ENCODE data around the gene FLVCR1.

Gene FLVCR1

GRCh38 chr1:212945056-212945455 is 87.0 kb downstream of the FLVCR1 start:
- H3K27ac ChIP-seq = peak overlapping the region; percentile 62; the same call in 1 of the 2 replicates
- TF ChIP-seq CTCF (conservative IDR thresholded peaks at IDR 0.05) (no peak), ZFX (IDR thresholded peaks at IDR 0.05) (no peak)

DNA sequence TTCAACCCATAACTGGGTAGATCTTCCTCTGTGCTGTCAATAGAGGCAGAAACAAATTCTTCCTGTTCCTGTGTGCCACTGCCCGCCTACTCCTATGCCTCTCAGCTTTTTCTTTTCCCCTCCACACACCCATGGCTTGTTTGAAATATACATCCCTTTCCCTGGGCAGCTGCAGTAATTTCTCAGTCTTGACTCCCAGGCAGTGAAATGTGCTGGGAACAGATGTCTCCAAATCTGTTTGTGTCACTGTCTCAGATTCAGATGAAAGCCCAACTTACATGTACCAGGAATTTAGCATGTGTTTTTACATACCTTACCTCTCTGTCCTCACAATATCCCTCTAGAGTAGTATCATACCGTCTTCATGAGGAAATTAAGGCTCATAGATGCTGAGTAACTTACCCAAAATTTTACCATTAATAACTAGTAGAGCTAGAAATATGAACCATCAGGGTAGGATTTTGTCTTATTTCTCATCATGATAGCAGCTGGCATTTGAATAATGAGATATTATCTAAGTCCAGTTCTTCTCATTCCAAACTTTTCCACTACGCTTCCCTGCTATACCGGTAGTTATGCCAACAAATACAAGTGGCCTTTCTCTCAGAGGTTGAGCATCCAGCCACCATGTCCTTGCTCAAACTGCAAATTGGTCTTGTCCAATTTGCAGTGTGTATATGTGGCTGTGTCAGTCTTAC is 87.5 kb downstream of the FLVCR1 start:
- TF ChIP-seq CTCF (conservative IDR thresholded peaks at IDR 0.05) (no peak), ZFX (IDR thresholded peaks at IDR 0.05) (no peak)
- H3K27ac ChIP-seq = peak overlapping the region; percentile 62; the same call in 1 of the 2 replicates

- TF ChIP-seq ZFX (IDR thresholded peaks at IDR 0.05) (no peak), CTCF (conservative IDR thresholded peaks at IDR 0.05) (no peak)
- peak overlapping the region; percentile 62; the same call in 1 of the 2 replicates for H3K27ac ChIP-seq
Measured at GRCh38 chr1:212946872-212947271, 88.8 kb downstream of the FLVCR1 start.
